ENCODE data around the gene SUGT1.

The SUGT1 gene

GRCh38 chr13:52686376-52686775, 33.7 kb downstream of the SUGT1 start:
- Histone ChIP-seq H3K27ac (no peak overlapping the region), H3K4me1 (ENCODE audit: control insufficient read depth in 1 of 2, insufficient read depth in 1 of 2, low read depth in 1 of 2, low read length in 1 of 2) (peaks cover 0 to 6% of the 10 kb centered on the region in 2 experiments), H3K27me3 (no peaks in the 10 kb centered on the region), H3K9me3 (no peaks in the 10 kb centered on the region), H3K36me3 (peaks cover 36% of the 10 kb centered on the region), H3K4me3 (ENCODE audit: low read depth in 1 of 2, low read length in 1 of 2) (no peak overlapping the region)
- no peak for TF ChIP-seq CTCF (IDR thresholded peaks at IDR 0.05)

GRCh38 chr13:52695856-52696255, 43.2 kb downstream of the SUGT1 start:
- no peak for TF ChIP-seq CTCF (IDR thresholded peaks at IDR 0.05)
- Histone ChIP-seq H3K4me3 (ENCODE audit: low read depth in 1 of 2, low read length in 1 of 2) (no peak overlapping the region), H3K27ac (no peak overlapping the region), H3K27me3 (no peaks in the 10 kb centered on the region), H3K9me3 (no peaks in the 10 kb centered on the region), H3K36me3 (peaks cover 4% of the 10 kb centered on the region), H3K4me1 (ENCODE audit: control insufficient read depth in 1 of 2, insufficient read depth in 1 of 2, low read depth in 1 of 2, low read length in 1 of 2) (peaks cover 14 to 15% of the 10 kb centered on the region in 2 experiments)

GRCh38 chr13:52696566-52696965, 43.9 kb downstream of the SUGT1 start:
- no peak for TF ChIP-seq CTCF (IDR thresholded peaks at IDR 0.05)
- H3K4me1 ChIP-seq (ENCODE audit: control insufficient read depth in 1 of 2, insufficient read depth in 1 of 2, low read depth in 1 of 2, low read length in 1 of 2), result peaks cover 13 to 14% of the 10 kb centered on the region in 2 experiments
- no peaks in the 10 kb centered on the region for H3K9me3 ChIP-seq

GRCh38 chr13:52701728-52702465, 49.3 kb downstream of the SUGT1 start:
- H3K9me3 ChIP-seq, result no peaks in the 10 kb centered on the region
- H3K36me3 ChIP-seq, result peaks cover 4% of the 10 kb centered on the region
- no peaks in the 10 kb centered on the region for H3K27me3 ChIP-seq
- peaks cover 5 to 10% of the 10 kb centered on the region in 2 experiments for H3K4me1 ChIP-seq (ENCODE audit: control insufficient read depth in 1 of 2, insufficient read depth in 1 of 2, low read depth in 1 of 2, low read length in 1 of 2)
- no peak overlapping the region for H3K4me3 ChIP-seq (ENCODE audit: low read depth in 1 of 2, low read length in 1 of 2)
- no peak overlapping the region for H3K27ac ChIP-seq
- no peak for TF ChIP-seq CTCF (IDR thresholded peaks at IDR 0.05)

More at GRCh38 chr13:52696566-52696965, 43.9 kb downstream of the SUGT1 start:
- Histone ChIP-seq H3K36me3 (peaks cover 4% of the 10 kb centered on the region), H3K27ac (no peak overlapping the region), H3K27me3 (no peaks in the 10 kb centered on the region), H3K4me3 (ENCODE audit: low read depth in 1 of 2, low read length in 1 of 2) (no peak overlapping the region)

GRCh38 chr13:52703482-52703881, 50.8 kb downstream of the SUGT1 start:
- H3K27me3 ChIP-seq, result no peaks in the 10 kb centered on the region
- no peaks in the 10 kb centered on the region for H3K9me3 ChIP-seq
- no peaks in the 10 kb centered on the region for H3K36me3 ChIP-seq
- H3K4me1 ChIP-seq (ENCODE audit: control insufficient read depth in 1 of 2, insufficient read depth in 1 of 2, low read depth in 1 of 2, low read length in 1 of 2), result peaks cover 5 to 10% of the 10 kb centered on the region in 2 experiments
- H3K27ac ChIP-seq, result no peak overlapping the region
- TF ChIP-seq CTCF (IDR thresholded peaks at IDR 0.05), result no peak
- H3K4me3 ChIP-seq (ENCODE audit: low read depth in 1 of 2, low read length in 1 of 2), result no peak overlapping the region
